Measurements from ENCODE around the gene FGF14. TPM values are rescaled to one million over a fixed set of nuclear protein-coding genes. Genes with fewer than 3 reads are reported as not detected.

The FGF14 gene
- total RNA-seq, 1 donor from 2014 or later: 1.4 TPM

GRCh38 chr13:101798437-101798836 lies 603.4 kb downstream of the FGF14 start:
- DNase-seq (ENCODE audit: low spot score): no peak
- no peaks in the 10 kb centered on the region for H3K27me3 ChIP-seq
- H3K36me3 ChIP-seq: no peaks in the 10 kb centered on the region
- no peaks in the 10 kb centered on the region for H4K20me1 ChIP-seq (ENCODE audit: low read depth)
- H3K27ac Mint-ChIP-seq: no peak overlapping the region
- H3K9me3 Mint-ChIP-seq: no peaks in the 10 kb centered on the region
- no peak overlapping the region for H2AFZ ChIP-seq (replicated peaks)
- H3K4me2 ChIP-seq: no peak overlapping the region
- no peaks in the 10 kb centered on the region for H3K79me2 ChIP-seq (ENCODE audit: low read depth)
- no peak overlapping the region for H3K4me3 Mint-ChIP-seq
- H3K27ac ChIP-seq: no peak overlapping the region
- no peaks in the 10 kb centered on the region for H3K4me1 ChIP-seq
- H3K27me3 Mint-ChIP-seq (ENCODE audit: insufficient read depth, low read depth): no peaks in the 10 kb centered on the region
- TF ChIP-seq CTCF (IDR thresholded peaks at IDR 0.05) (no peak), EZH2phosphoT487 (IDR thresholded peaks at IDR 0.05) (no peak), EZH2 (IDR thresholded peaks at IDR 0.05) (no peak)
- no peaks in the 10 kb centered on the region for H3K36me3 Mint-ChIP-seq
- no peak overlapping the region for H3K9ac ChIP-seq
- no peaks in the 10 kb centered on the region for H3F3A ChIP-seq (ENCODE audit: low read depth)
- no peaks in the 10 kb centered on the region for H3K9me3 ChIP-seq (ENCODE audit: low read depth)
- H3K4me1 Mint-ChIP-seq: peaks cover 5% of the 10 kb centered on the region
- H3K4me3 ChIP-seq: no peak overlapping the region

- no peak overlapping the region for H3K9ac ChIP-seq
- TF ChIP-seq CTCF (IDR thresholded peaks at IDR 0.05) (no peak), EZH2 (IDR thresholded peaks at IDR 0.05) (no peak), EZH2phosphoT487 (IDR thresholded peaks at IDR 0.05) (no peak)
- peaks cover 5% of the 10 kb centered on the region for H3K4me1 Mint-ChIP-seq
- no peaks in the 10 kb centered on the region for H3K9me3 Mint-ChIP-seq
- H3K27me3 Mint-ChIP-seq (ENCODE audit: insufficient read depth, low read depth): no peaks in the 10 kb centered on the region
- no peaks in the 10 kb centered on the region for H4K20me1 ChIP-seq (ENCODE audit: low read depth)
- no peaks in the 10 kb centered on the region for H3K4me1 ChIP-seq
- H3K4me3 ChIP-seq: no peak overlapping the region
- H3K4me3 Mint-ChIP-seq: no peak overlapping the region
- no peak for DNase-seq (ENCODE audit: low spot score)
- no peaks in the 10 kb centered on the region for H3K27me3 ChIP-seq
- no peaks in the 10 kb centered on the region for H3K79me2 ChIP-seq (ENCODE audit: low read depth)
- H3K27ac ChIP-seq: no peak overlapping the region
- no peak overlapping the region for H3K4me2 ChIP-seq
- no peak overlapping the region for H2AFZ ChIP-seq (replicated peaks)
- no peaks in the 10 kb centered on the region for H3K36me3 ChIP-seq
- H3K27ac Mint-ChIP-seq: no peak overlapping the region
- no peaks in the 10 kb centered on the region for H3K9me3 ChIP-seq (ENCODE audit: low read depth)
- no peaks in the 10 kb centered on the region for H3K36me3 Mint-ChIP-seq
- H3F3A ChIP-seq (ENCODE audit: low read depth): no peaks in the 10 kb centered on the region
Observed at GRCh38 chr13:101795460-101795859, 606.4 kb downstream of the FGF14 start.

- Histone ChIP-seq H3K27ac (no peak overlapping the region), H3K4me2 (no peak overlapping the region), H4K20me1 (ENCODE audit: low read depth) (no peaks in the 10 kb centered on the region), H3K4me1 (no peaks in the 10 kb centered on the region), H3K9me3 (ENCODE audit: low read depth) (no peaks in the 10 kb centered on the region), H3F3A (ENCODE audit: low read depth) (no peaks in the 10 kb centered on the region), H3K9ac (no peak overlapping the region), H3K27me3 (no peaks in the 10 kb centered on the region), H3K36me3 (no peaks in the 10 kb centered on the region), H3K4me3 (no peak overlapping the region), H3K79me2 (ENCODE audit: low read depth) (no peaks in the 10 kb centered on the region), H2AFZ (replicated peaks) (no peak overlapping the region)
- H3K27ac Mint-ChIP-seq: no peak overlapping the region
- H3K4me3 Mint-ChIP-seq: no peak overlapping the region
- H3K36me3 Mint-ChIP-seq: no peaks in the 10 kb centered on the region
- H3K4me1 Mint-ChIP-seq: peaks cover 5% of the 10 kb centered on the region
- DNase-seq (ENCODE audit: low spot score): no peak
- H3K9me3 Mint-ChIP-seq: no peaks in the 10 kb centered on the region
- H3K27me3 Mint-ChIP-seq (ENCODE audit: insufficient read depth, low read depth): no peaks in the 10 kb centered on the region
- TF ChIP-seq CTCF (IDR thresholded peaks at IDR 0.05): no peak
- TF ChIP-seq EZH2phosphoT487 (IDR thresholded peaks at IDR 0.05): no peak
- TF ChIP-seq EZH2 (IDR thresholded peaks at IDR 0.05): no peak
Observed at GRCh38 chr13:101795025-101795424, 606.8 kb downstream of the FGF14 start.

Data from neural progenitor cell (in vitro differentiated cells).